ENCODE measurements around the gene WNK1.

Gene WNK1

DNA sequence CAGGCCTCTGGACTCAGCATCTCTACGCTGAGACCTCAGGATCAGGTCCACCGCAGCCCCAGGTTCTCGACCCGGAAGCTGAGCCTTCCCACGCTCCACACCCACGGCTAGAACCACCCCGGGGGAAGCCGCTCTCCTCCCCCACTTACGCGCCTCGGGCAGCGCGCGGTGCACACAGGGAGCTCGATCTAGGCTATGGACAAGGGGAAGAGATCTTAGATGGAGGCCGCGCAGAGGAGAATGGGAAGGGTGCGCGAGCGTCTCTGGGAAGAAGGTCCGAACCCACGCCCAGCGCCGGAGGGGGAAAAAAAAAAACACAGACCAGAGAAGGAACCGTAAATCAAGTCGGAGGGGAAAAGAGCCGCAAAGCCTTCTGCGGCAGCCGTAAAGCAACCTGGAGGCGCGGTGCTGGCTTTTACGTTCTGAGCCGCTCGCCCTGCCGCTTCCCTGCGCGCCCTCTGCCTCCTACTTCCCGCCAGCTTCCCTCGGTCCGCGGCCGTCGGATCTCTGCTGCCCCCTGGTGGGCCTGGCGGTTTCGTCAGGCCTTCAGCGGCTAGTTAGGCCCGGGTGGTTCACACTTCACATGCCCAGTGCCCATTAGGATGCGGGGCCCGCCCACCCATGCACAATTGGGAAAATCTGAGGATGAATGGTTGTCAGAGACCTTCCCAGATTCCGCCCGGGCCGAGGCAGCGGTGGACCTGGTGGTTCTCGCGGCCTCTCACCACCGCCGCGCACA is 197.2 kb downstream of the WNK1 start, which contains the start of gene RAD52 (continued):
- TF ChIP-seq, protein P1, sequence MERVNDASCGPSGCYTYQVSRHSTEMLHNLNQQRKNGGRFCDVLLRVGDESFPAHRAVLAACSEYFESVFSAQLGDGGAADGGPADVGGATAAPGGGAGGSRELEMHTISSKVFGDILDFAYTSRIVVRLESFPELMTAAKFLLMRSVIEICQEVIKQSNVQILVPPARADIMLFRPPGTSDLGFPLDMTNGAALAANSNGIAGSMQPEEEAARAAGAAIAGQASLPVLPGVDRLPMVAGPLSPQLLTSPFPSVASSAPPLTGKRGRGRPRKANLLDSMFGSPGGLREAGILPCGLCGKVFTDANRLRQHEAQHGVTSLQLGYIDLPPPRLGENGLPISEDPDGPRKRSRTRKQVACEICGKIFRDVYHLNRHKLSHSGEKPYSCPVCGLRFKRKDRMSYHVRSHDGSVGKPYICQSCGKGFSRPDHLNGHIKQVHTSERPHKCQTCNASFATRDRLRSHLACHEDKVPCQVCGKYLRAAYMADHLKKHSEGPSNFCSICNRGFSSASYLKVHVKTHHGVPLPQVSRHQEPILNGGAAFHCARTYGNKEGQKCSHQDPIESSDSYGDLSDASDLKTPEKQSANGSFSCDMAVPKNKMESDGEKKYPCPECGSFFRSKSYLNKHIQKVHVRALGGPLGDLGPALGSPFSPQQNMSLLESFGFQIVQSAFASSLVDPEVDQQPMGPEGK (tag by site-specific recombination; IDR thresholded peaks at IDR 0.05): peak; percentile 90
- TF ChIP-seq GLIS1 (tag by site-specific recombination; IDR thresholded peaks at IDR 0.05): peak; percentile 77
- no peak; the same call in 1 of the 2 replicates for TF ChIP-seq ZFP69B (tag by site-specific recombination; IDR thresholded peaks at IDR 0.05)
- TF ChIP-seq REST (tag by site-specific recombination; IDR thresholded peaks at IDR 0.05): no peak
- TF ChIP-seq ZNF354C (tag by site-specific recombination; IDR thresholded peaks at IDR 0.05; ENCODE audit: borderline replicate concordance, low read depth): no peak
- TF ChIP-seq YY1 (tag by site-specific recombination; IDR thresholded peaks at IDR 0.05): peak; percentile 53; the same call in 1 of the 2 replicates
- TF ChIP-seq ZBTB8A (tag by site-specific recombination; IDR thresholded peaks at IDR 0.05): peak; percentile 87
- TF ChIP-seq ZNF629 (tag by site-specific recombination; IDR thresholded peaks at IDR 0.05): peak; percentile 90
- TF ChIP-seq, protein P2, sequence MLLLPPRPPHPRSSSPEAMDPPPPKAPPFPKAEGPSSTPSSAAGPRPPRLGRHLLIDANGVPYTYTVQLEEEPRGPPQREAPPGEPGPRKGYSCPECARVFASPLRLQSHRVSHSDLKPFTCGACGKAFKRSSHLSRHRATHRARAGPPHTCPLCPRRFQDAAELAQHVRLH (tag by site-specific recombination; IDR thresholded peaks at IDR 0.05): no peak
- no peak for TF ChIP-seq GFI1B (tag by site-specific recombination; IDR thresholded peaks at IDR 0.05)
- no peak for TF ChIP-seq ZBTB21 (tag by site-specific recombination; IDR thresholded peaks at IDR 0.05)
- TF ChIP-seq ZSCAN18 (tag by site-specific recombination; IDR thresholded peaks at IDR 0.05): no peak
- TF ChIP-seq SP3 (tag by site-specific recombination; IDR thresholded peaks at IDR 0.05): peak; percentile 90
- TF ChIP-seq, protein P3, sequence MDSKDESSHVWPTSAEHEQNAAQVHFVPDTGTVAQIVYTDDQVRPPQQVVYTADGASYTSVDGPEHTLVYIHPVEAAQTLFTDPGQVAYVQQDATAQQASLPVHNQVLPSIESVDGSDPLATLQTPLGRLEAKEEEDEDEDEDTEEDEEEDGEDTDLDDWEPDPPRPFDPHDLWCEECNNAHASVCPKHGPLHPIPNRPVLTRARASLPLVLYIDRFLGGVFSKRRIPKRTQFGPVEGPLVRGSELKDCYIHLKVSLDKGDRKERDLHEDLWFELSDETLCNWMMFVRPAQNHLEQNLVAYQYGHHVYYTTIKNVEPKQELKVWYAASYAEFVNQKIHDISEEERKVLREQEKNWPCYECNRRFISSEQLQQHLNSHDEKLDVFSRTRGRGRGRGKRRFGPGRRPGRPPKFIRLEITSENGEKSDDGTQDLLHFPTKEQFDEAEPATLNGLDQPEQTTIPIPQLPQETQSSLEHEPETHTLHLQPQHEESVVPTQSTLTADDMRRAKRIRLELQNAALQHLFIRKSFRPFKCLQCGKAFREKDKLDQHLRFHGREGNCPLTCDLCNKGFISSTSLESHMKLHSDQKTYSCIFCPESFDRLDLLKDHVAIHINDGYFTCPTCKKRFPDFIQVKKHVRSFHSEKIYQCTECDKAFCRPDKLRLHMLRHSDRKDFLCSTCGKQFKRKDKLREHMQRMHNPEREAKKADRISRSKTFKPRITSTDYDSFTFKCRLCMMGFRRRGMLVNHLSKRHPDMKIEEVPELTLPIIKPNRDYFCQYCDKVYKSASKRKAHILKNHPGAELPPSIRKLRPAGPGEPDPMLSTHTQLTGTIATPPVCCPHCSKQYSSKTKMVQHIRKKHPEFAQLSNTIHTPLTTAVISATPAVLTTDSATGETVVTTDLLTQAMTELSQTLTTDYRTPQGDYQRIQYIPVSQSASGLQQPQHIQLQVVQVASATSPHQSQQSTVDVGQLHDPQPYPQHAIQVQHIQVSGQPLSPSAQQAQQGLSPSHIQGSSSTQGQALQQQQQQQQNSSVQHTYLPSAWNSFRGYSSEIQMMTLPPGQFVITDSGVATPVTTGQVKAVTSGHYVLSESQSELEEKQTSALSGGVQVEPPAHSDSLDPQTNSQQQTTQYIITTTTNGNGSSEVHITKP (tag by site-specific recombination; IDR thresholded peaks at IDR 0.05): peak; percentile 73
- 0 out of 2 replicates have a peak, but pooled peaks have one; percentile 40 for TF ChIP-seq ZNF10 (tag by site-specific recombination; IDR thresholded peaks at IDR 0.05)
- peak; percentile 76 for TF ChIP-seq ZNF2 (tag by site-specific recombination; IDR thresholded peaks at IDR 0.05)
- TF ChIP-seq ZNF391 (tag by site-specific recombination; IDR thresholded peaks at IDR 0.05; ENCODE audit: borderline replicate concordance, low read depth): peak; percentile 64; the same call in 1 of the 2 replicates
- TF ChIP-seq MZF1 (tag by site-specific recombination; IDR thresholded peaks at IDR 0.05; ENCODE audit: borderline replicate concordance): peak; percentile 44; the same call in 1 of the 2 replicates
- no peak for TF ChIP-seq ZNF140 (tag by site-specific recombination; IDR thresholded peaks at IDR 0.05)
- TF ChIP-seq KLF9 (tag by site-specific recombination; IDR thresholded peaks at IDR 0.05; ENCODE audit: low read depth): peak; percentile 95
- 0 out of 2 replicates have a peak, but pooled peaks have one; percentile 9 for TF ChIP-seq ZNF16 (tag by site-specific recombination; IDR thresholded peaks at IDR 0.05; ENCODE audit: low read depth)
- peak; percentile 99 for TF ChIP-seq ZNF362 (tag by site-specific recombination; IDR thresholded peaks at IDR 0.05)
- TF ChIP-seq ZNF423 (tag by site-specific recombination; IDR thresholded peaks at IDR 0.05): peak; percentile 57; the same call in 1 of the 2 replicates
- TF ChIP-seq ZBTB1 (tag by site-specific recombination; IDR thresholded peaks at IDR 0.05): no peak
- TF ChIP-seq SCRT1 (tag by site-specific recombination; IDR thresholded peaks at IDR 0.05; ENCODE audit: borderline replicate concordance): no peak
- TF ChIP-seq SP7 (tag by site-specific recombination; IDR thresholded peaks at IDR 0.05): peak; percentile 93
- no peak for TF ChIP-seq ZNF433 (tag by site-specific recombination; IDR thresholded peaks at IDR 0.05; ENCODE audit: low read depth)
- TF ChIP-seq ZNF654 (tag by site-specific recombination; IDR thresholded peaks at IDR 0.05; ENCODE audit: low read depth): peak; percentile 83

Data from HEK293 (cell line).